GM12891 (cell line): ENCODE measurements around the gene EDNRA.

Experiments used
- PAX5 ChIP-seq: IDR thresholded peaks from 2 replicates; pipeline ENCODE4 v1.6.1; 2011; ENCODE audit warnings: low read length, moderate library complexity, mild to moderate bottlenecking; ENCODE audit not compliant: insufficient read depth, severe bottlenecking
- POLR2A ChIP-seq: IDR thresholded peaks from 2 replicates; pipeline ENCODE4 v1.6.1; 2011; ENCODE audit warnings: low read depth, low read length, control low read depth
- POLR2AphosphoS5 ChIP-seq: IDR thresholded peaks from 2 replicates; pipeline ENCODE4 v1.6.1; 2011; ENCODE audit warnings: low read depth, low read length, control low read depth
- SPI1 ChIP-seq: IDR thresholded peaks from 2 replicates; pipeline ENCODE4 v1.6.1; 2011; ENCODE audit warnings: low read depth, low read length, control low read depth
- TAF1 ChIP-seq: IDR thresholded peaks from 2 replicates; pipeline ENCODE4 v1.6.1; 2011; ENCODE audit warnings: low read depth, low read length, control low read depth

GRCh38 chr4:147578593-147578992 is 97.7 kb downstream of the EDNRA start:
- no peak for TF ChIP-seq POLR2AphosphoS5
- TF ChIP-seq POLR2A, result no peak
- no peak for TF ChIP-seq TAF1
- no peak for TF ChIP-seq SPI1
- TF ChIP-seq PAX5, result no peak
